ENCODE results near the gene PPIL4.

The PPIL4 gene

DNA sequence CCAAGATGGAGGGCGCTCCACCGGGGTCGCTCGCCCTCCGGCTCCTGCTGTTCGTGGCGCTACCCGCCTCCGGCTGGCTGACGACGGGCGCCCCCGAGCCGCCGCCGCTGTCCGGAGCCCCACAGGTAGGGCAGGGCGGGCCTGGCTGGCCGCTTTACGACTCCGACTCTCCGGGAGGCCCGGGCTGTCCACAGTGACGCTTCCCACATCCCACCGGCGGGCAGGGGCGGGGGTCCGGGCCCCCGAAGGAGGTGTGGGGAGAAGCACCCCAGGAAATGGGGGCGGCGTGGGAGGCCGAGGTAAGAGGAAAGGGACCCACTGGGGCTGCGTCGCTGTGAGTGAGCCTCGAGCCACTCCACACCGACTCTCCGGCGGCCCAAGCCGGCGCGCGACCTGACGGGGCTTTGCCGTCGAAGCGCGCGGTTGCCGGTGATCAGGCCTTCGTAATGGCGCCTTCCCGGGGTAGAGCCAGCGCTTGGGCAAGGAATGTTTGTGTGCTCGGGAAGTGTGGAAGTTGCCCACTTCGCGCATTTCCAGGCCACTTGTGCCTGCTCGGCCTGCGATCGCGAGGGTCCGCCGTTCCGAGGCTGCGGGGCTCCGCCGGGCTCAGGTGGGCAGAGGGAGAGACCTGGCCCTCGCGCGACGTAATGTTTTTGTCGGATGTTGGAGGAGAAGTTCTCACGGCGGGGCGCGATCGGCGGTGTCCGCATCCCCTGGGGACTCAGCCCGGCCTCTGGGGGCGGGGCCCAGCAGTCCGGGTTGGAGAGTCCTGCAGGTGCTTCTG, 20.8 kb upstream of the PPIL4 start:
- peak overlapping the region; percentile 92 for H3K4me2 ChIP-seq (ENCODE audit: low read length)
- H3K23ac ChIP-seq (ENCODE audit: low read length): no peak overlapping the region
- peak overlapping the region; percentile 72 for H3K27ac ChIP-seq (ENCODE audit: low read depth, low read length)
- peak; percentile 18 to 47 for DNase-seq
- no peaks in the 10 kb centered on the region for H3K36me3 ChIP-seq (ENCODE audit: control insufficient read depth in 1 of 2, insufficient read depth in 2 of 2, low read length in 2 of 2)
- H3K4me1 ChIP-seq (ENCODE audit: control insufficient read depth in 1 of 2, insufficient read depth in 2 of 2, low read length in 2 of 2): no peaks in the 10 kb centered on the region
- peak overlapping the region; percentile 91 for H2BK5ac ChIP-seq (ENCODE audit: low read depth, low read length, poor library complexity)
- H3K79me2 ChIP-seq (ENCODE audit: control insufficient read depth, insufficient read depth, low read length, poor library complexity): peaks cover 7% of the 10 kb centered on the region
- H4K91ac ChIP-seq (ENCODE audit: low read depth, low read length): peak overlapping the region; percentile 84
- peak overlapping the region; percentile 96 for H3K18ac ChIP-seq (ENCODE audit: low read length)
- H2BK12ac ChIP-seq (ENCODE audit: low read length): no peak overlapping the region
- H2AFZ ChIP-seq (ENCODE audit: insufficient read depth, low read length, poor library complexity): peak overlapping the region; percentile 98
- WGBS (ENCODE audit: extremely low coverage, insufficient coverage, insufficient read length): no CpG with 5 or more reads among the region's 81 CpGs
- H3K4me3 ChIP-seq (ENCODE audit: low read depth, low read length): peak overlapping the region; percentile 92
- peak overlapping the region; percentile 82 for H3K9ac ChIP-seq (ENCODE audit: low read length)
- H3K27me3 ChIP-seq (ENCODE audit: insufficient read depth, low read length): no peaks in the 10 kb centered on the region
- H3K4ac ChIP-seq (ENCODE audit: low read depth, low read length): peak overlapping the region; percentile 57
- H3K14ac ChIP-seq (ENCODE audit: low read length): peak overlapping the region; percentile 88
- peak overlapping the region; percentile 90 for H2BK120ac ChIP-seq (ENCODE audit: insufficient read depth, low read length, poor library complexity)
- H4K8ac ChIP-seq (ENCODE audit: low read depth, low read length): peak overlapping the region; percentile 82
- H3K9me3 ChIP-seq (ENCODE audit: insufficient read depth, low read depth, low read length): no peaks in the 10 kb centered on the region
- H3K79me1 ChIP-seq (ENCODE audit: low read length): peaks cover 7% of the 10 kb centered on the region
- H2AK5ac ChIP-seq (ENCODE audit: low read length): no peak overlapping the region
- H4K12ac ChIP-seq (ENCODE audit: low read depth, low read length): peak overlapping the region; percentile 74

GRCh38 chr6:149565527-149566409, 19.9 kb upstream of the PPIL4 start, which contains the start of gene GINM1:
GINM1 (plus strand) TSS chr6:149566375; CDS start chr6:149566415, 40 bp downstream.
- no CpG with 5 or more reads among the region's 59 CpGs for WGBS (ENCODE audit: extremely low coverage, insufficient coverage, insufficient read length)
- Histone ChIP-seq H3K27ac (ENCODE audit: low read depth, low read length) (peak within 1 kb of the TSS; percentile 72), H3K9ac (ENCODE audit: low read length) (peak within 1 kb of the TSS; percentile 82), H3K79me2 (ENCODE audit: control insufficient read depth, insufficient read depth, low read length, poor library complexity) (peaks cover 7% of the 10 kb centered on the region), H2BK5ac (ENCODE audit: low read depth, low read length, poor library complexity) (peak within 1 kb of the TSS; percentile 91), H2BK120ac (ENCODE audit: insufficient read depth, low read length, poor library complexity) (peak within 1 kb of the TSS; percentile 90), H4K12ac (ENCODE audit: low read depth, low read length) (peak within 1 kb of the TSS; percentile 74), H2BK12ac (ENCODE audit: low read length) (no peak within 1 kb of the TSS), H2AFZ (ENCODE audit: insufficient read depth, low read length, poor library complexity) (peak within 1 kb of the TSS; percentile 98), H3K9me3 (ENCODE audit: insufficient read depth, low read depth, low read length) (no peaks in the 10 kb centered on the region), H3K4me1 (ENCODE audit: control insufficient read depth in 1 of 2, insufficient read depth in 2 of 2, low read length in 2 of 2) (no peaks in the 10 kb centered on the region), H3K18ac (ENCODE audit: low read length) (peak within 1 kb of the TSS; percentile 96), H3K23ac (ENCODE audit: low read length) (no peak within 1 kb of the TSS), H4K8ac (ENCODE audit: low read depth, low read length) (peak within 1 kb of the TSS; percentile 82), H3K36me3 (ENCODE audit: control insufficient read depth in 1 of 2, insufficient read depth in 2 of 2, low read length in 2 of 2) (no peaks in the 10 kb centered on the region), H3K14ac (ENCODE audit: low read length) (peak within 1 kb of the TSS; percentile 88), H3K27me3 (ENCODE audit: insufficient read depth, low read length) (no peaks in the 10 kb centered on the region), H3K4me2 (ENCODE audit: low read length) (peak within 1 kb of the TSS; percentile 92), H2AK5ac (ENCODE audit: low read length) (no peak within 1 kb of the TSS), H3K4me3 (ENCODE audit: low read depth, low read length) (peak within 1 kb of the TSS; percentile 92), H4K91ac (ENCODE audit: low read depth, low read length) (peak within 1 kb of the TSS; percentile 84), H3K79me1 (ENCODE audit: low read length) (peaks cover 7% of the 10 kb centered on the region), H3K4ac (ENCODE audit: low read depth, low read length) (peak within 1 kb of the TSS; percentile 57)
- peak; percentile 96 to 99 for DNase-seq

- H3K4me3 ChIP-seq (ENCODE audit: low read depth, low read length): no peak overlapping the region
- no peak overlapping the region for H2AFZ ChIP-seq (ENCODE audit: insufficient read depth, low read length, poor library complexity)
- no peaks in the 10 kb centered on the region for H3K27me3 ChIP-seq (ENCODE audit: insufficient read depth, low read length)
- no peak overlapping the region for H3K9ac ChIP-seq (ENCODE audit: low read length)
- H3K4me2 ChIP-seq (ENCODE audit: low read length): no peak overlapping the region
- no peak overlapping the region for H4K12ac ChIP-seq (ENCODE audit: low read depth, low read length)
- no peak overlapping the region for H3K23ac ChIP-seq (ENCODE audit: low read length)
- H3K4me1 ChIP-seq (ENCODE audit: control insufficient read depth in 1 of 2, insufficient read depth in 2 of 2, low read length in 2 of 2): no peaks in the 10 kb centered on the region
- no peak overlapping the region for H3K27ac ChIP-seq (ENCODE audit: low read depth, low read length)
- no peak overlapping the region for H4K8ac ChIP-seq (ENCODE audit: low read depth, low read length)
- no peaks in the 10 kb centered on the region for H3K36me3 ChIP-seq (ENCODE audit: control insufficient read depth in 1 of 2, insufficient read depth in 2 of 2, low read length in 2 of 2)
- no peak overlapping the region for H4K91ac ChIP-seq (ENCODE audit: low read depth, low read length)
- WGBS (ENCODE audit: extremely low coverage, insufficient coverage, insufficient read length): no CpG with 5 or more reads among the region's 3 CpGs
- H3K14ac ChIP-seq (ENCODE audit: low read length): no peak overlapping the region
- H3K4ac ChIP-seq (ENCODE audit: low read depth, low read length): no peak overlapping the region
- H2AK5ac ChIP-seq (ENCODE audit: low read length): no peak overlapping the region
- no peak for DNase-seq
- H2BK12ac ChIP-seq (ENCODE audit: low read length): no peak overlapping the region
- H3K18ac ChIP-seq (ENCODE audit: low read length): no peak overlapping the region
- no peaks in the 10 kb centered on the region for H3K9me3 ChIP-seq (ENCODE audit: insufficient read depth, low read depth, low read length)
- H3K79me2 ChIP-seq (ENCODE audit: control insufficient read depth, insufficient read depth, low read length, poor library complexity): peaks cover 7% of the 10 kb centered on the region
- H2BK5ac ChIP-seq (ENCODE audit: low read depth, low read length, poor library complexity): no peak overlapping the region
- H3K79me1 ChIP-seq (ENCODE audit: low read length): peaks cover 7% of the 10 kb centered on the region
- H2BK120ac ChIP-seq (ENCODE audit: insufficient read depth, low read length, poor library complexity): no peak overlapping the region
These were observed 18.1 kb upstream of the PPIL4 start for GRCh38 chr6:149563928-149564325.

DNA sequence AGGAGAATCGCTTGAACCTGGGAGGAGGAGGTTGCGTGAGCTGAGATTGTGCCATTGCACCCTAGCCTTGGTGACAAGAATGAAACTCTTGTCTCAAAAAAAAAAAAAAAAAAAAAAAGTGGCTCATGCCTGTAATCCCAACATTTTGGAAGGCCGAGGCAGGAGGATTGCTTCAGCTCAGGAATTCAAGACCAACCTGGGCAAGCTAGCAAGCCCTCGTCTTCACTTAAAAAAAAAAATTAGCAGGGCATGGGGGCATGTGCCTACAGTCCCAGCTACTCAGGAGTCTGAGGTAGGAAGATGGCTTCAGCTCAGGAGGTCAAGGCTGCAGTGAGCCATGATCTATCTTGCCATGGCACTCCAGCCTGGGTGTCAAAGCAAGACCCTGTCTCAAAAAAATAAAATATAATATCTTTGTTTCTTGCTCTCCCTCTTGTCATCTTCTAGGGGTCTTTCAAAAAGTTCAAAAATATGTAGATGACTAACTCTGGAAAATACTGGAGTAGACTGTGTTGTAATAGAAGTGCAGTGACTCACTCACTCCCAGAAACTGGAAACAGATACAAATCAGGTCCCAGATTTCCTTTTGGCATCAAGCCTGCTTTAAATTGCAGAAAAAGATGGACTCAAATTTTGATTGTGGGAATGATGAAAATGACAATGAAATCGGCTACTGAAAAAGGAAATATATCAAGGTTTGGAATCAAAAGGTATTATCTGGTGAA, 17.5 kb upstream of the PPIL4 start:
- Histone ChIP-seq H3K14ac (ENCODE audit: low read length) (no peak overlapping the region), H4K12ac (ENCODE audit: low read depth, low read length) (no peak overlapping the region), H2BK120ac (ENCODE audit: insufficient read depth, low read length, poor library complexity) (no peak overlapping the region), H3K79me2 (ENCODE audit: control insufficient read depth, insufficient read depth, low read length, poor library complexity) (peaks cover 7% of the 10 kb centered on the region), H3K18ac (ENCODE audit: low read length) (no peak overlapping the region), H3K4ac (ENCODE audit: low read depth, low read length) (no peak overlapping the region), H3K9me3 (ENCODE audit: insufficient read depth, low read depth, low read length) (no peaks in the 10 kb centered on the region), H2BK5ac (ENCODE audit: low read depth, low read length, poor library complexity) (no peak overlapping the region), H3K4me3 (ENCODE audit: low read depth, low read length) (no peak overlapping the region), H3K27ac (ENCODE audit: low read depth, low read length) (no peak overlapping the region), H3K23ac (ENCODE audit: low read length) (no peak overlapping the region), H3K79me1 (ENCODE audit: low read length) (peaks cover 7% of the 10 kb centered on the region), H4K8ac (ENCODE audit: low read depth, low read length) (no peak overlapping the region), H2AFZ (ENCODE audit: insufficient read depth, low read length, poor library complexity) (no peak overlapping the region), H3K9ac (ENCODE audit: low read length) (no peak overlapping the region), H3K4me1 (ENCODE audit: control insufficient read depth in 1 of 2, insufficient read depth in 2 of 2, low read length in 2 of 2) (no peaks in the 10 kb centered on the region), H3K4me2 (ENCODE audit: low read length) (no peak overlapping the region), H3K27me3 (ENCODE audit: insufficient read depth, low read length) (no peaks in the 10 kb centered on the region), H2AK5ac (ENCODE audit: low read length) (no peak overlapping the region), H4K91ac (ENCODE audit: low read depth, low read length) (no peak overlapping the region), H2BK12ac (ENCODE audit: low read length) (no peak overlapping the region), H3K36me3 (ENCODE audit: control insufficient read depth in 1 of 2, insufficient read depth in 2 of 2, low read length in 2 of 2) (no peaks in the 10 kb centered on the region)
- peak; percentile 40 to 61 for DNase-seq
- WGBS (ENCODE audit: extremely low coverage, insufficient coverage, insufficient read length): no CpG with 5 or more reads among the region's 5 CpGs
